HG03432 (cell line): Measurements from ENCODE around the gene MSI2.
A peak's percentile ranks its signal among the peaks of the same experiment; 100 is the strongest.

Experiments used
- ATAC-seq: cut with Tn5 transposase; IDR thresholded peaks from one replicate; pipeline ENCODE4 v1.9.1; 2021; ENCODE audit warnings: mild to moderate bottlenecking, moderate library complexity; ENCODE audit not compliant: unreplicated experiment

The MSI2 gene

GRCh38 chr17:57363580-57363979 is 107.3 kb downstream of the MSI2 start:
- ATAC-seq: no peak

GRCh38 chr17:57363998-57364643 is 107.8 kb downstream of the MSI2 start:
- no peak for ATAC-seq

- no peak for ATAC-seq
Measured at GRCh38 chr17:57365420-57365819, 109.1 kb downstream of the MSI2 start.

GRCh38 chr17:57366177-57366557 is 109.8 kb downstream of the MSI2 start:
- ATAC-seq: no peak

GRCh38 chr17:57366558-57367351 is 110.4 kb downstream of the MSI2 start:
- ATAC-seq: no peak

GRCh38 chr17:57368637-57369336 is 112.5 kb downstream of the MSI2 start:
- ATAC-seq: peak; percentile 60

GRCh38 chr17:57369509-57369945 is 113.2 kb downstream of the MSI2 start:
- ATAC-seq: peak; percentile 32

- ATAC-seq: peak; percentile 61
Measured at GRCh38 chr17:57370037-57370581, 113.8 kb downstream of the MSI2 start.

GRCh38 chr17:57370619-57371018 is 114.3 kb downstream of the MSI2 start:
- no peak for ATAC-seq

GRCh38 chr17:57372156-57372555 is 115.8 kb downstream of the MSI2 start:
- no peak for ATAC-seq

GRCh38 chr17:57373048-57373447 is 116.7 kb downstream of the MSI2 start:
- no peak for ATAC-seq

GRCh38 chr17:57373756-57374155 is 117.4 kb downstream of the MSI2 start:
- ATAC-seq: no peak

- ATAC-seq: no peak
Measured at GRCh38 chr17:57375040-57375769, 118.9 kb downstream of the MSI2 start.

GRCh38 chr17:57375770-57376225 is 119.5 kb downstream of the MSI2 start:
- no peak for ATAC-seq

- ATAC-seq: no peak
Measured at GRCh38 chr17:57377094-57377493, 120.8 kb downstream of the MSI2 start.

GRCh38 chr17:57379237-57379894 is 123.0 kb downstream of the MSI2 start:
- ATAC-seq: no peak

- ATAC-seq: no peak
Measured at GRCh38 chr17:57379895-57380434, 123.6 kb downstream of the MSI2 start.

GRCh38 chr17:57381498-57381897 is 125.2 kb downstream of the MSI2 start:
- ATAC-seq: no peak

- ATAC-seq: no peak
Measured at GRCh38 chr17:57384219-57384618, 127.9 kb downstream of the MSI2 start.

GRCh38 chr17:57385975-57386374 is 129.7 kb downstream of the MSI2 start:
- no peak for ATAC-seq
